MM.1S (cell line): Measurements from ENCODE around the gene HOXB5.
A peak's percentile ranks its signal among the peaks of the same experiment; 100 is the strongest.

Experiments used
- DNase-seq: peaks from one replicate; pipeline ENCODE4 v3.0.0-alpha.2; 2015
- H2AFZ ChIP-seq: fragments of 300-600 bp; sonication (generic); 2 replicates; pipeline ENCODE4 v1.6.0; 2016; ENCODE audit warnings: antibody characterized with exemption, low read length
- H3F3A ChIP-seq: fragments of 300-600 bp; sonication (generic); 2 replicates; pipeline ENCODE4 v1.6.1; 2016; ENCODE audit warnings: mild to moderate bottlenecking, antibody characterized with exemption, low read length, moderate library complexity, mixed read lengths; ENCODE audit not compliant: insufficient read depth
- H3K27ac ChIP-seq: fragments of 300-600 bp; sonication (generic); 2 replicates; pipeline ENCODE4 v1.5.1; 2016; ENCODE audit warnings: mild to moderate bottlenecking, low read length
- H3K27me3 ChIP-seq: fragments of 300-600 bp; sonication (generic); replicated peaks from 2 replicates; pipeline ENCODE4 v1.6.0; 2016; ENCODE audit warnings: low read length; ENCODE audit not compliant: insufficient read depth
- H3K36me3 ChIP-seq: fragments of 300-600 bp; sonication (generic); replicated peaks from 2 replicates; pipeline ENCODE4 v1.6.1; 2016; ENCODE audit warnings: mild to moderate bottlenecking, low read length, mixed read lengths; ENCODE audit not compliant: insufficient read depth
- H3K4me1 ChIP-seq: fragments of 300-600 bp; sonication (generic); 2 replicates; pipeline ENCODE4 v1.6.1; 2016; ENCODE audit warnings: low read length, mixed read lengths
- H3K4me2 ChIP-seq: fragments of 300-600 bp; sonication (generic); 2 replicates; pipeline ENCODE4 v1.6.0; 2016; ENCODE audit warnings: low read depth, low read length
- H3K4me3 ChIP-seq: fragments of 300-600 bp; sonication (generic); 2 replicates; pipeline ENCODE4 v1.5.1; 2016; ENCODE audit warnings: low read length, mixed read lengths
- H3K79me2 ChIP-seq: fragments of 300-600 bp; sonication (generic); 2 replicates; pipeline ENCODE4 v1.6.1; 2016; ENCODE audit warnings: mixed run types, low read length, mixed read lengths
- H3K9ac ChIP-seq: fragments of 300-600 bp; sonication (generic); 2 replicates; pipeline ENCODE4 v1.6.1; 2016; ENCODE audit warnings: low read length, mixed read lengths
- H3K9me2 ChIP-seq: fragments of 300-600 bp; sonication (generic); replicated peaks from 2 replicates; pipeline ENCODE4 v1.6.1; 2016; ENCODE audit warnings: mild to moderate bottlenecking, low read length, mixed read lengths; ENCODE audit not compliant: insufficient read depth
- H3K9me3 ChIP-seq: fragments of 300-600 bp; sonication (generic); replicated peaks from 2 replicates; pipeline ENCODE4 v1.6.1; 2016; ENCODE audit warnings: mild to moderate bottlenecking, low read length, mixed read lengths; ENCODE audit not compliant: insufficient read depth
- H4K20me1 ChIP-seq: fragments of 300-600 bp; sonication (generic); 2 replicates; pipeline ENCODE4 v1.6.1; 2016; ENCODE audit warnings: mild to moderate bottlenecking, low read length, moderate library complexity, mixed read lengths; ENCODE audit not compliant: insufficient read depth
- EZH2 ChIP-seq: fragments of 300-600 bp; sonication (generic); optimal IDR thresholded peaks from 2 replicates; pipeline ENCODE3; 2017; ENCODE audit warnings: low read depth, mild to moderate bottlenecking, antibody characterized with exemption, low read length, mixed read lengths
- EZH2phosphoT487 ChIP-seq: fragments of 300-600 bp; sonication (generic); IDR thresholded peaks from 2 replicates; pipeline ENCODE4 v1.6.1; 2018; ENCODE audit warnings: antibody characterized with exemption, low read length
- TF ChIP-seq, protein P1 (sequence below): fragments of 300-600 bp; sonication (generic); IDR thresholded peaks from 2 replicates; pipeline ENCODE4 v1.5.1; 2016; ENCODE audit warnings: antibody characterized with exemption, low read length, mixed read lengths

HOXB5 gene

DNA sequence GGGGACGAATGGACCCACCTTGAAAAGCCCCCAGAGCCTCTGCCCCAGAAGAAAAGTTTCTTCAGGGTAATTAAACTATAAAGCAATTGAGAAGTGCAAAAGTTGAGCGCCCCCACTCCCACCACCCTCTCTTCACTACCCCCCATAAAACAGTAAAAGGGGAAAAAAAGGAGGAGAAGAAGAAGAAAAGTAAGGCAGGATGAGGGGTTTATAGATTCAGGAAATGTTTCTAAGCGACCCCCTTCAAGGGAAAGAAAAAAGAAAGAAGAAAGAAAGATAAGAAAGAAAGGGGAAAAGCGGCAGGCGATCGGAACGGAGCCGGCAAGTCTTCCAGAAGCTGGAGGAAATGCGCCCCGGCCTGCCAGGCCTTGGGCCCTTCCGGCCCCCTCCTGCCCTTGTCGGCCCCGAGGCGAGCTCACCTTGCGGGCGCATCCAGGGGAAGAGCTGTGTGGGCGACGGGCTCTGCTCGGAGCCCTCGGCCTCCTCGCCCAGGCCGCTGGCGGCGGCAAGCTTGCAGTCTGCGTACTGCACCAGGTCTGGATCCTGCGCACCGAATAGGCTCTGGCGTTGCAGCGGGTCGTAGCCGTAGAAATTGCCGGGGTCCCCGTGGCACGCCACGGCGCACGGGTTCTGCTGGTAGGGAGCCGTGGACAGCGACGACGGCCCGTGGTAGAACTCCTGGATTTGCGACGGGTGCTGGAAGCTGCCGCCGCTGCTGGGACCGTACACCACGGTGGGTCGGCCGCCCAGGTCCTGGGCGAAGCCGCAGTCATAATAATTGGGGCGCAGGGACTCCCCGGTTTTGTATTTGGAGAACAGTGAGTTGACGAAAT is 20.5 kb upstream of the HOXB5 start:
- Histone ChIP-seq H3K36me3 (no peaks in the 10 kb centered on the region), H3K9me3 (no peaks in the 10 kb centered on the region), H3K27ac (no peak overlapping the region), H3K79me2 (no peaks in the 10 kb centered on the region), H3K9ac (no peak overlapping the region), H2AFZ (no peak overlapping the region), H3K27me3 (peaks cover 53% of the 10 kb centered on the region), H3K4me2 (peak overlapping the region; percentile 99; the same call in 1 of the 2 replicates), H3F3A (peaks cover 4% of the 10 kb centered on the region), H3K4me3 (no peak overlapping the region), H4K20me1 (no peaks in the 10 kb centered on the region), H3K4me1 (peaks cover 8% of the 10 kb centered on the region; the same call in 1 of the 2 replicates), H3K9me2 (no peaks in the 10 kb centered on the region)
- TF ChIP-seq EZH2: peak; percentile 61
- TF ChIP-seq, protein P1, sequence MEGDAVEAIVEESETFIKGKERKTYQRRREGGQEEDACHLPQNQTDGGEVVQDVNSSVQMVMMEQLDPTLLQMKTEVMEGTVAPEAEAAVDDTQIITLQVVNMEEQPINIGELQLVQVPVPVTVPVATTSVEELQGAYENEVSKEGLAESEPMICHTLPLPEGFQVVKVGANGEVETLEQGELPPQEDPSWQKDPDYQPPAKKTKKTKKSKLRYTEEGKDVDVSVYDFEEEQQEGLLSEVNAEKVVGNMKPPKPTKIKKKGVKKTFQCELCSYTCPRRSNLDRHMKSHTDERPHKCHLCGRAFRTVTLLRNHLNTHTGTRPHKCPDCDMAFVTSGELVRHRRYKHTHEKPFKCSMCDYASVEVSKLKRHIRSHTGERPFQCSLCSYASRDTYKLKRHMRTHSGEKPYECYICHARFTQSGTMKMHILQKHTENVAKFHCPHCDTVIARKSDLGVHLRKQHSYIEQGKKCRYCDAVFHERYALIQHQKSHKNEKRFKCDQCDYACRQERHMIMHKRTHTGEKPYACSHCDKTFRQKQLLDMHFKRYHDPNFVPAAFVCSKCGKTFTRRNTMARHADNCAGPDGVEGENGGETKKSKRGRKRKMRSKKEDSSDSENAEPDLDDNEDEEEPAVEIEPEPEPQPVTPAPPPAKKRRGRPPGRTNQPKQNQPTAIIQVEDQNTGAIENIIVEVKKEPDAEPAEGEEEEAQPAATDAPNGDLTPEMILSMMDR: no peak
- 0 out of 2 replicates have a peak, but pooled peaks have one; percentile 57 for TF ChIP-seq EZH2phosphoT487
- DNase-seq: no peak

DNA sequence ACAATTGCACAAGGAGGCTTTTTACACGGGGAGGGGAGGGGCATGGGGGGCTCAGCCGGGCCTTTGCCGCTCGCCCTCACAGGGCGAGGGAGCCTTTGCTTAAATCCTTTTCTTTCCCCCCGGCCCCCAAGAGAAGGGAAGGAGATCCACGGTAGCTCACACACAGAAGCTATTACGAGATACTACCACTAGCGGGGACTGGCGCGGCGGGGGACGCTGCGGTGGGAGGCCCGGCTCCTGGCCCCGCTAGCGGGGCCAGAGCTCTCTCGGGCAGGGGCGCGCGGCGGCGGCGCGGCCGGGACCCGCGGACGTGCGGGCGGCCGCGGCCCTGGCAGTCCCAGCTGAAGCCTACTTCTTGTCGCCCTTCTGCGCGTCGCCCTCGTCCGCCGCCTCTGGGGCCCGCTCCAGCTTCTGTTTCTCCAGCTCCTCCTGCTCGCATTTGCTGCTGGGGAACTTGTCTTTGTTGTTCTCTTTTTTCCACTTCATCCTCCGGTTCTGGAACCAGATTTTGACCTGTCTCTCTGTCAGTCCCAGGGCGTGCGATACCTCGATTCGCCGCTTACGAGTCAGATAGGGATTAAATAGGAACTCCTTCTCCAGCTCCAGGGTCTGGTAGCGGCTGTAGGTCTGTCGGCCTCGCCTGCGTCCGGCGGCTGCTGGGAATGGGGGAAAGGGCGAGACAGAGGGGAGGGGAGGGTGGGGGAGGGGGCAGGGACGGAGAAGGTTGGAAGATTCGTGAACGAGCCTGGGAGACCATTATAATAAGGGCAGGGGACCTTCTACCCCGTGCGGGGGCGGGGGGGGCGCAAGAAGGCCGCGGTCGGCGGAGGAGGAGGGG is 19.5 kb upstream of the HOXB5 start:
- Histone ChIP-seq H3K9me3 (no peaks in the 10 kb centered on the region), H3K27me3 (peaks cover 45% of the 10 kb centered on the region), H3K9me2 (no peaks in the 10 kb centered on the region), H3F3A (peaks cover 4% of the 10 kb centered on the region), H4K20me1 (no peaks in the 10 kb centered on the region), H3K4me1 (peaks cover 8% of the 10 kb centered on the region; the same call in 1 of the 2 replicates), H3K9ac (peak overlapping the region; percentile 27; the same call in 1 of the 2 replicates), H3K27ac (no peak overlapping the region), H2AFZ (peak overlapping the region; percentile 98), H3K4me3 (peak overlapping the region; percentile 87), H3K79me2 (no peaks in the 10 kb centered on the region), H3K4me2 (peak overlapping the region; percentile 99), H3K36me3 (no peaks in the 10 kb centered on the region)
- TF ChIP-seq, protein P1: peak; percentile 20
- no peak for TF ChIP-seq EZH2phosphoT487
- DNase-seq: no peak

DNA sequence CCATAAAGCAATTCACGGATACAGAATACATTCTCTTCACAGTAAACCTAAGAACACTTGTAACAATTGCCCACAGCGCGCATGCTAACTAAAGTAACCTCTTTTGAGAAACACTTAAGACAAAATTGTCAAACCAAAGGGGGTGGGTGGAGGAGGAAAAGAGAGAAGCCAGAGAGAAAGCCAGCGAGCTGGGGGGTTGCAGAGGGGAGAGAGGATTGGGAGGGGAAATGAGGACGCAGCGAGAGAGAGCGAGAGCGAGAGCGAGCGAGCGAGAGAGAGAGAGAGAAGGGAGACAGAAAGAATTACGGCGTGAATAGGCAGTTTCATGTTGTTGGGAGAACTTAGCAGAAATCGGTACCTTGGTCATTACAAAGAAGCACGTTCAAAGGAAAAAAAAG is 18.9 kb upstream of the HOXB5 start:
- no peaks in the 10 kb centered on the region for H3K79me2 ChIP-seq
- peaks cover 8% of the 10 kb centered on the region; the same call in 1 of the 2 replicates for H3K4me1 ChIP-seq
- H3K9ac ChIP-seq: peak overlapping the region; percentile 27; the same call in 1 of the 2 replicates
- peak overlapping the region; percentile 98 for H2AFZ ChIP-seq
- no peaks in the 10 kb centered on the region for H3K9me3 ChIP-seq
- no peak for DNase-seq
- H3K27ac ChIP-seq: no peak overlapping the region
- TF ChIP-seq EZH2 (no peak), EZH2phosphoT487 (no peak)
- TF ChIP-seq, protein P1: no peak
- peaks cover 38% of the 10 kb centered on the region for H3K27me3 ChIP-seq
- H4K20me1 ChIP-seq: no peaks in the 10 kb centered on the region
- H3K36me3 ChIP-seq: no peaks in the 10 kb centered on the region
- no peaks in the 10 kb centered on the region for H3K9me2 ChIP-seq
- H3K4me3 ChIP-seq: peak overlapping the region; percentile 87
- H3F3A ChIP-seq: peaks cover 4% of the 10 kb centered on the region
- peak overlapping the region; percentile 99 for H3K4me2 ChIP-seq
